Activated CD8-positive, alpha-beta memory T cell treated with anti-CD3 and anti-CD28 coated beads, Interleukin-2, amount 10 ng/mL, durations not matched to agents 7 days and 5 days (primary cell): Measurements from ENCODE around the gene SH3PXD2B. TPM values are rescaled to one million over a fixed set of nuclear protein-coding genes. Genes with fewer than 3 reads are reported as not detected.
"Not testable (repeated sequence)": the region's sequence is repeated elsewhere in the genome, so short reads cannot be mapped to it uniquely, and the experiment has no call there.

ENCODE experiments used
- ATAC-seq: fragments of 150-1000 bp; cut with Tn5 transposase; one replicate; pipeline ENCODE4 v1.10.0; 2021; ENCODE audit warnings: moderate library complexity
- CTCF ChIA-PET: fragments of 350-600 bp; sonication (Branson Sonifier 250); formaldehyde crosslinking; loops from one replicate; lab custom pipeline; 2021; ENCODE audit warnings: antibody characterized with exemption; lab: Charles Lee
- DNase-seq: peaks from one replicate; pipeline ENCODE4 v3.0.0-alpha.2; 2020
- H3K27ac Mint-ChIP-seq: one replicate; pipeline ENCODE4 v1.8.0; 2021; ENCODE audit warnings: mild to moderate bottlenecking, mixed read lengths
- H3K27me3 Mint-ChIP-seq: one replicate; pipeline ENCODE4 v1.8.0; 2021; ENCODE audit warnings: mixed read lengths
- H3K36me3 Mint-ChIP-seq: one replicate; pipeline ENCODE4 v1.8.0; 2021; ENCODE audit warnings: mild to moderate bottlenecking, mixed read lengths
- H3K4me1 Mint-ChIP-seq: one replicate; pipeline ENCODE4 v1.8.0; 2021; ENCODE audit warnings: mixed read lengths
- H3K4me3 Mint-ChIP-seq: one replicate; pipeline ENCODE4 v1.8.0; 2021; ENCODE audit warnings: mild to moderate bottlenecking, moderate library complexity, mixed read lengths
- H3K9me3 Mint-ChIP-seq: one replicate; pipeline ENCODE4 v1.8.0; 2022; ENCODE audit warnings: low read depth, mixed read lengths
- total RNA-seq, 2 experiments: library from RNA; stranded (reverse); gene quantifications; one replicate each; pipeline ENCODE4 v1.2.3, GENCODE V29; 2021

The SH3PXD2B gene
- total RNA-seq, 2 experiments from 2014 or later = 0.06 to 0.12 TPM

GRCh38 chr5:172293745-172294342, 160.5 kb downstream of the SH3PXD2B start:
- DNase-seq (no peak), ATAC-seq (no peak)
- no peaks in the 10 kb centered on the region for H3K9me3 Mint-ChIP-seq
- H3K4me1 Mint-ChIP-seq = peaks cover 2% of the 10 kb centered on the region
- H3K36me3 Mint-ChIP-seq = no peaks in the 10 kb centered on the region
- H3K27ac Mint-ChIP-seq = no peak overlapping the region
- H3K4me3 Mint-ChIP-seq = no peak overlapping the region
- CTCF ChIA-PET = interaction anchor here (0.6 to 2.3 kb wide), 20 partner anchors 9 to 365 kb away, joined by 3 to 15 read pairs (median 4); partner anchors contain the start of genes FBXW11, STK10 and UBTD2
- peaks cover 9% of the 10 kb centered on the region for H3K27me3 Mint-ChIP-seq

DNA sequence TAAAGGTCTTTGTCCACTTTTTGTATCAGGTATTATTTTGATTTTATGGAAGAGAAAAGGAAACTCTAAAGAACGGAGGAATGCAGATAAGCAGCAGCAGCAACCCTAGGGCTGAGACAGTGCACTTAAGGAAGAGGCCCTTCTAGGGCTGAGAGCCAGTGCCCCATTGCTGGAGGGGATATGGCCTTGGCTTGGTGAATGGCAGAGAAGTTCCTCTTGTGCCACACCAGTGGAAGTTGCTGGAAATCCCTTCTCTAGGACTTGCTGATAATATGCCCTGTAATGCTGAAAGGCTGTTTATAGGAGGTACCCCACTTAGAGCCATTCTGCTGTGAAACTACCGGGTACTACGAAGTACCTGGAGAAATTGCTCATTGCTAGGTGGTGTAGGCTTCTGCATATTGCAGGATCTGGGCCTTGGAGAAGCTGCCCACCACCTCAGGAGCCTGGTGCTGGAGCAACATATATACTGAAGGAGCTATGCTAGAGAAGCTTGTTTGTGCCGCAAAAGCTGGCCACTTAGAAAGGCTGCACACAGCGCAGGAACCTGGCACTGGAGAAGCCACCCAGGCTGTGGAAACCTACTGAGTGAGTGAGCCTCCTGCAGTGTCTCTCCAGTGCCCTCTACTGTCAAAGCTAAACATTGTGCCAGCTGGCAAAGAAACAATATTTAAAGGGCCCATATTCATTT, 161.1 kb downstream of the SH3PXD2B start:
- peak; percentile 76 for DNase-seq
- H3K27me3 Mint-ChIP-seq = peaks cover 9% of the 10 kb centered on the region
- CTCF ChIA-PET = interaction anchor here (0.6 to 2.3 kb wide), 20 partner anchors 8 to 365 kb away, joined by 3 to 15 read pairs (median 4); partner anchors contain the start of genes FBXW11, STK10 and UBTD2
- H3K36me3 Mint-ChIP-seq = no peaks in the 10 kb centered on the region
- no peak overlapping the region for H3K4me3 Mint-ChIP-seq
- H3K27ac Mint-ChIP-seq = no peak overlapping the region
- H3K4me1 Mint-ChIP-seq = peaks cover 2% of the 10 kb centered on the region
- ATAC-seq = peak; percentile 99
- H3K9me3 Mint-ChIP-seq = no peaks in the 10 kb centered on the region

- H3K9me3 Mint-ChIP-seq, H3K36me3 Mint-ChIP-seq, H3K4me1 Mint-ChIP-seq, ATAC-seq, H3K4me3 Mint-ChIP-seq, DNase-seq, H3K27ac Mint-ChIP-seq, H3K27me3 Mint-ChIP-seq: not testable (repeated sequence)
- CTCF ChIA-PET = interaction anchor here (1.2 to 2.3 kb wide), 3 partner anchors 9 to 807 kb away, joined by 3 to 15 read pairs (median 7); partner anchors contain the start of genes STK10 and UBTD2
Measured at GRCh38 chr5:172291837-172292236, 162.5 kb downstream of the SH3PXD2B start.

DNA sequence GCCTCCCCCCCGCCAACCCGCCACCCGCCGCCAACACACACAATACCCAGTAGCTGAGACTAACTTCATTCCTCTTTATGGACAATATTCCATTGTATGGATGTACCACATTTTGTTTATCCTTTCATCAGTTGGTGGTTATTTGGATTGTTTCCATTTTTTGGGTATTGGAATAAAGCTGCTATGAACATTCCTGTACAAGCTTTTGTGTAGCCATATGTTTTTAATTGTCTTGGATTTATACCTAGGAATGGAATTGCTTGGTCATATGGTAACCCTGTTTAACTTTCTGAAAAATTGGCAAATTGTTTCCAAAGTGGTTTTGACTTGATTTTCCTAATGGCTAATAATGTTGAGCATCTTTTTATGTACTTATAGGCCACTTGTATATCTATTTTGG, 165.9 kb downstream of the SH3PXD2B start:
- peaks cover 14% of the 10 kb centered on the region for H3K27me3 Mint-ChIP-seq
- no peaks in the 10 kb centered on the region for H3K9me3 Mint-ChIP-seq
- no peaks in the 10 kb centered on the region for H3K36me3 Mint-ChIP-seq
- H3K4me1 Mint-ChIP-seq = peaks cover 7% of the 10 kb centered on the region
- CTCF ChIA-PET = no interaction called here
- no peak for ATAC-seq
- no peak overlapping the region for H3K27ac Mint-ChIP-seq
- no peak for DNase-seq
- no peak overlapping the region for H3K4me3 Mint-ChIP-seq

GRCh38 chr5:172287140-172287539, 167.2 kb downstream of the SH3PXD2B start:
- H3K4me3 Mint-ChIP-seq, H3K36me3 Mint-ChIP-seq, H3K27ac Mint-ChIP-seq, DNase-seq, ATAC-seq, H3K9me3 Mint-ChIP-seq, CTCF ChIA-PET: not testable (repeated sequence)
- peaks cover 14% of the 10 kb centered on the region for H3K27me3 Mint-ChIP-seq
- peaks cover 13% of the 10 kb centered on the region for H3K4me1 Mint-ChIP-seq

DNA sequence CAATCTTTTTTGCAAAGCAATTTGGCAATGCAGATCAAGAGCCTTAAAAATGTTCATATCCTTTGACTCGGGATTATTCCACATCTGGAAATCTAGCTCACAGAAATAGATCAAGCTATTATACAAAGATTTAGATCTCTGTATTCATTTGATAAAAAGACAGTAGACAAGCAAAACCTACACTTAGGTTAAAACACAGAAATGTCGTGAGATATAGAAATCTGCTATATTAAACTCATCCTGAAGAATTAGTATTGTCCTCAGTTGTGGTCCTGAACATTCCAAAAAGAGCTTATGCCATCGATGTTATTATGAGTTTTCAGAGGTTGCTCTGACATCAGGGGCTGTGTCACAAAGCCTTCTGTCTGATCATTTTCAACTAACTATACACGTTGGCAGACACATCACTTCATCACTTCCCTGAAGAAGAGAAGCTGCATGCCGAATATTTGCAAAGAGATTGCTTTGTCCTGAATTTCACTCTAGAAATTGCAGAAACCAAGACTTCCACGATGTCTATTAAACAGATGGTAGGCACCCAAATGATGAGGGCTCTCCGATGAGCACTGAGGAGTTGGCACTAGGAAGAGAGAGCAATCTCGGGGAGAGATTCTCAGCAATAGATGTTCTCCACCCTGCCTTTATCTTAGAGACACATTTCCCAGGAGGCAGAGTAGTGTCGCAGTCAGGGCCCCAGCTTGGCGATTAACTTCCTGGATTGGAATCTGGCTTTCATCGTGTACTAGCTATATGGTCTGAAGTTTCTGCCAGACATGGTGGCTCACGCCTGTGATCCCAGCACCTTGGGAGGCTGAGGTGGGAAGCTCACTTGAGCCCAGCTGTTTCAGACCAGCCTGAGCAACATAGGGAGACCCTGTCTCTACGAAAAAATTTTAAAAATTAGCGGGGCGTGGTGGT, 168.8 kb downstream of the SH3PXD2B start:
- Mint-ChIP-seq H3K9me3 (no peaks in the 10 kb centered on the region), H3K27ac (no peak overlapping the region), H3K4me1 (peaks cover 20% of the 10 kb centered on the region), H3K36me3 (peaks cover 1% of the 10 kb centered on the region), H3K4me3 (peak overlapping the region; percentile 83), H3K27me3 (peaks cover 14% of the 10 kb centered on the region)
- CTCF ChIA-PET = interaction anchor here (0.7 to 1.9 kb wide), 5 partner anchors 8 to 373 kb away, joined by 3 to 7 read pairs (median 3); partner anchors contain the start of gene STK10
- DNase-seq (no peak), ATAC-seq (no peak)

DNA sequence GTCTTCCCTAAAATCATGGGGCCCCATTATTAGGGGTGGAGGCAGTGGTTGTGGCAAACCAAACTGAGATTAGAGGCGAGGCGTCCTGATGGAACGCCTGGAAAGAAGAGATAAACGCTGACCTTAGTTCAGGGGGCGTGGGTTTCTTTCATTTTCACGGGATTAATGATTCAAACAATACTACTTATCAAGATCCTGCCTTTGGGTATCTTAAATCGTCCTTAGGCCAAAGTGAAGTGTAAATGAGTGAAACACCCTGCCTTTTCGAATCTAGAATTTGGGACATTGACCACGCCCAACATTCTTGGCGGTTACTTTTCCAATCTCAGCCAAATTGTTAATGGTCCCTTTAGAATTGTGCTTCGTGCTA, 169.7 kb downstream of the SH3PXD2B start:
- CTCF ChIA-PET = interaction anchor here (0.7 to 1.9 kb wide), 4 partner anchors 9 to 372 kb away, joined by 3 to 7 read pairs (median 3); partner anchors contain the start of gene STK10
- H3K36me3 Mint-ChIP-seq = peaks cover 1% of the 10 kb centered on the region
- peak overlapping the region; percentile 83 for H3K4me3 Mint-ChIP-seq
- DNase-seq (no peak), ATAC-seq (no peak)
- H3K9me3 Mint-ChIP-seq = no peaks in the 10 kb centered on the region
- H3K27me3 Mint-ChIP-seq = peaks cover 14% of the 10 kb centered on the region
- H3K4me1 Mint-ChIP-seq = peaks cover 20% of the 10 kb centered on the region
- H3K27ac Mint-ChIP-seq = no peak overlapping the region

GRCh38 chr5:172283862-172284610, 170.3 kb downstream of the SH3PXD2B start:
- Mint-ChIP-seq H3K4me3 (peak overlapping the region; percentile 83), H3K36me3 (peaks cover 1% of the 10 kb centered on the region), H3K27ac (peak overlapping the region; percentile 46), H3K27me3 (peaks cover 14% of the 10 kb centered on the region), H3K4me1 (peaks cover 20% of the 10 kb centered on the region), H3K9me3 (no peaks in the 10 kb centered on the region)
- DNase-seq (peak; percentile 80), ATAC-seq (peak; percentile 92)
- CTCF ChIA-PET = interaction anchor here (1.0 to 3.1 kb wide), 12 partner anchors 9 to 372 kb away, joined by 3 to 12 read pairs (median 3); partner anchors contain the start of gene STK10

GRCh38 chr5:172283020-172283861, 171.1 kb downstream of the SH3PXD2B start, which contains the start of gene UBTD2:
Gene UBTD2 (minus strand): TSS chr5:172283764. CDS start chr5:172283665, 99 bp downstream.
- Mint-ChIP-seq H3K36me3 (peaks cover 1% of the 10 kb centered on the region), H3K27me3 (peaks cover 14% of the 10 kb centered on the region), H3K4me1 (peaks cover 20% of the 10 kb centered on the region), H3K4me3 (peak within 1 kb of the TSS; percentile 83), H3K27ac (peak within 1 kb of the TSS; percentile 57), H3K9me3 (no peaks in the 10 kb centered on the region)
- CTCF ChIA-PET = interaction anchor here (0.6 to 3.1 kb wide), 22 partner anchors 9 to 377 kb away, joined by 3 to 12 read pairs (median 3); partner anchors contain the start of genes EFCAB9 and STK10
- peak; percentile 91 for ATAC-seq
- DNase-seq = peak; percentile 81

DNA sequence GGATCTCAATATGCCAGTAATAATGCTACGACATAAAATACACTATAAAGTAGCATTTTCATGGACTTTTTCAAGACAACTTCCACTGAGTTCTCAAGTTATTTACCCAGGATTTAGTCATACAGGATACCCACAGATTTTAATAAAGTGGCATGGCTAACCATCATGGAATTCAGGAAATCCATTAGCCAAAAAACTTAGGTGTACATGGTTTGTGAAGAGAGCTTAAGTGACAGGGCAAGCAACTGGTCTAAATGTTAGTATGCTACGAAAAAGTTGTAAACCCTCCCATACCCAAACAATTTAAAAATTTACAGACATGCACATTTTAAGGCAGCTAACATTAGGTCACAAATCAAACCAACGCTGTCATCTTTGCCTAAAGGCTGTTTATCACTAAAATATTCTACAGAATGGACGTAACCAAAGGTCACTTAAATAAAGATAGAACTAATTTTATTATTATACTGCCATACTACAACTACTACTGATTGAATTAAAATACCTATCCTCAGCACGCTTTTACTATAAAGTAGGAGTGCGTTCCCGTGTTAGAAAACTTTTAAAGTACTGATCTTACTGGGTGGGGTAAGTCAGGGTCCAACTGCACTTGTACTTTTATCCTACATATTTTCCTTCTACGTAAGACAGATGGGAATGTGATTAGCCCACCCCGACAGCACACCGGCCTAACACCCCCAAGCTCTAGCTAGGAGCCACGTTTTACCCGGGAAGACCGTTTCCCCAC, 171.9 kb downstream of the SH3PXD2B start:
- CTCF ChIA-PET = interaction anchor here (0.6 to 3.1 kb wide), 19 partner anchors 9 to 376 kb away, joined by 3 to 12 read pairs (median 3); partner anchors contain the start of genes EFCAB9 and STK10
- Mint-ChIP-seq H3K4me3 (peak overlapping the region; percentile 83), H3K27ac (peak overlapping the region; percentile 57), H3K9me3 (no peaks in the 10 kb centered on the region), H3K27me3 (peaks cover 14% of the 10 kb centered on the region), H3K36me3 (peaks cover 3% of the 10 kb centered on the region), H3K4me1 (peaks cover 20% of the 10 kb centered on the region)
- DNase-seq (no peak), ATAC-seq (no peak)

GRCh38 chr5:172281346-172281745, 173.0 kb downstream of the SH3PXD2B start:
- peaks cover 14% of the 10 kb centered on the region for H3K27me3 Mint-ChIP-seq
- ATAC-seq (no peak), DNase-seq (no peak)
- no peak overlapping the region for H3K4me3 Mint-ChIP-seq
- no peaks in the 10 kb centered on the region for H3K9me3 Mint-ChIP-seq
- peaks cover 20% of the 10 kb centered on the region for H3K4me1 Mint-ChIP-seq
- peaks cover 9% of the 10 kb centered on the region for H3K36me3 Mint-ChIP-seq
- CTCF ChIA-PET = interaction anchor here (0.8 to 3.1 kb wide), 3 partner anchors 12 to 47 kb away, joined by 3 to 12 read pairs (median 4); no protein-coding TSS in a partner anchor
- H3K27ac Mint-ChIP-seq = no peak overlapping the region
